PC-9 (cell line): Measurements from ENCODE around the gene E2F4. TPM values are rescaled to one million over a fixed set of nuclear protein-coding genes. Genes with fewer than 3 reads are reported as not detected.

Source experiments
- BruUV-seq: library from RNA; stranded (reverse); fragments of 400-500 nt; replicated peaks from 2 replicates; lab custom pipeline; 2021; lab: Mats Ljungman, UMichigan
- CTCF ChIA-PET: fragments of 300-600 bp; sonication (Branson Sonifier 250); formaldehyde crosslinking; loops from one replicate; lab custom pipeline; 2022; ENCODE audit warnings: antibody characterized with exemption; lab: Charles Lee
- POLR2A ChIA-PET: fragments of 300-600 bp; sonication (Branson Sonifier 250); formaldehyde crosslinking; loops from one replicate; lab custom pipeline; 2022; ENCODE audit warnings: antibody characterized with exemption; ENCODE audit not compliant: unreplicated experiment; lab: Charles Lee
- DNase-seq, 2 experiments: peaks; one replicate each; pipeline versions ENCODE4 v3.0.0 to v3.0.0-alpha.2; 2015 to 2022; ENCODE audit warnings: mixed read lengths in 1 of 2
- H2AFZ ChIP-seq: fragments of 200-600 bp; sonication (generic); 2 replicates; pipeline ENCODE4 v1.8.1; 2017; ENCODE audit warnings: antibody characterized with exemption
- H3F3A ChIP-seq: fragments of 200-600 bp; sonication (generic); 2 replicates; pipeline ENCODE4 v1.8.1; 2017; ENCODE audit warnings: antibody characterized with exemption, mild to moderate bottlenecking, low read depth; ENCODE audit not compliant: insufficient read depth
- H3K27ac ChIP-seq: fragments of 200-600 bp; sonication (generic); 2 replicates; pipeline ENCODE4 v1.6.1; 2016; ENCODE audit warnings: mixed run types
- H3K27me3 ChIP-seq: fragments of 200-600 bp; sonication (generic); 2 replicates; pipeline ENCODE4 v1.6.1; 2016; ENCODE audit warnings: low read depth, mixed run types; ENCODE audit not compliant: insufficient read depth
- H3K36me3 ChIP-seq: fragments of 200-600 bp; sonication (generic); 2 replicates; pipeline ENCODE4 v1.6.1; 2016; ENCODE audit warnings: low read depth, mixed run types
- H3K4me1 ChIP-seq: fragments of 200-600 bp; sonication (generic); replicated peaks from 2 replicates; pipeline ENCODE4 v1.6.1; 2016; ENCODE audit warnings: mixed run types; ENCODE audit not compliant: insufficient read depth
- H3K4me2 ChIP-seq: fragments of 200-600 bp; sonication (generic); 2 replicates; pipeline ENCODE4 v1.6.1; 2017; ENCODE audit warnings: mixed run types
- H3K4me3 ChIP-seq: fragments of 200-600 bp; sonication (generic); 2 replicates; pipeline ENCODE4 v1.6.1; 2016; ENCODE audit warnings: mixed run types
- H3K79me2 ChIP-seq: fragments of 200-600 bp; sonication (generic); 2 replicates; pipeline ENCODE4 v1.6.1; 2017; ENCODE audit warnings: low read depth, mixed run types
- H3K9me2 ChIP-seq: fragments of 200-600 bp; sonication (generic); 2 replicates; pipeline ENCODE4 v1.8.1; 2017; ENCODE audit warnings: mild to moderate bottlenecking; ENCODE audit not compliant: insufficient read depth
- H3K9me3 ChIP-seq: fragments of 200-600 bp; sonication (generic); 2 replicates; pipeline ENCODE4 v1.8.1; 2016; ENCODE audit warnings: low read depth; ENCODE audit not compliant: insufficient read depth
- H4K20me1 ChIP-seq: fragments of 200-600 bp; sonication (generic); 2 replicates; pipeline ENCODE4 v1.8.1; 2017; ENCODE audit not compliant: insufficient read depth
- CTCF ChIP-seq: fragments of 200-600 bp; sonication (generic); conservative IDR thresholded peaks from 2 replicates; pipeline ENCODE4 v1.6.1; 2017; ENCODE audit warnings: mixed run types, antibody characterized with exemption, mild to moderate bottlenecking, moderate library complexity
- EZH2 ChIP-seq: fragments of 200-600 bp; sonication (generic); IDR thresholded peaks from 2 replicates; pipeline ENCODE4 v1.8.0; 2017; ENCODE audit warnings: antibody characterized with exemption, low read depth
- intact Hi-C: fragments of 100-400 bp; cut with micrococcal nuclease; formaldehyde crosslinking; loops from one replicate; pipeline ENCODE4 v1.10.0; 2022; ENCODE audit not compliant: unreplicated experiment
- total RNA-seq: library from RNA; stranded (reverse); gene quantifications from 2 replicates; pipeline ENCODE4 v1.2.3, GENCODE V29; 2021

The E2F4 gene
- total RNA-seq, 1 experiment from 2014 or later = 78.4 TPM

- no peak for DNase-seq
- Histone ChIP-seq H3K9me2 (no peaks in the 10 kb centered on the region), H3F3A (peaks cover 13% of the 10 kb centered on the region; the same call in 1 of the 2 replicates), H2AFZ (no peak overlapping the region), H3K36me3 (no peaks in the 10 kb centered on the region), H3K4me1 (peaks cover 15% of the 10 kb centered on the region), H3K4me2 (no peak overlapping the region), H3K79me2 (peaks cover 16% of the 10 kb centered on the region), H4K20me1 (no peaks in the 10 kb centered on the region), H3K27me3 (no peaks in the 10 kb centered on the region), H3K27ac (no peak overlapping the region), H3K4me3 (no peak overlapping the region), H3K9me3 (no peaks in the 10 kb centered on the region)
- POLR2A ChIA-PET = interaction anchor here (0.7 kb wide), 1 partner anchor 15 kb away, joined by 3 read pairs; no protein-coding TSS in a partner anchor
- intact Hi-C loops = no loop called here
- no TSS peak for BruUV-seq
- TF ChIP-seq CTCF (no peak), EZH2 (no peak)
- CTCF ChIA-PET = no interaction called here
These were observed 32.0 kb downstream of the E2F4 start for GRCh38 chr16:67223992-67224391.

- H3K4me2 ChIP-seq = peak overlapping the region; percentile 90
- intact Hi-C loops = loop anchor here (2.0 kb wide), 1 partner anchor 20 kb away; the partner anchor contains the start of gene FHOD1
- CTCF ChIA-PET = interaction anchor here (0.6 to 1.2 kb wide), 6 partner anchors 10 to 295 kb away, joined by 3 to 5 read pairs (median 3); no protein-coding TSS in a partner anchor
- H3K27me3 ChIP-seq = no peaks in the 10 kb centered on the region
- peak overlapping the region; percentile 91 for H3K4me3 ChIP-seq
- peaks cover 16% of the 10 kb centered on the region for H3K79me2 ChIP-seq
- DNase-seq = no peak
- H3F3A ChIP-seq = peaks cover 13% of the 10 kb centered on the region; the same call in 1 of the 2 replicates
- no peaks in the 10 kb centered on the region for H3K9me2 ChIP-seq
- no peaks in the 10 kb centered on the region for H4K20me1 ChIP-seq
- peaks cover 15% of the 10 kb centered on the region for H3K4me1 ChIP-seq
- H3K9me3 ChIP-seq = no peaks in the 10 kb centered on the region
- POLR2A ChIA-PET = interaction anchor here (0.6 to 1.6 kb wide), 9 partner anchors 10 to 85 kb away, joined by 3 to 16 read pairs (median 5); partner anchors contain the start of gene FHOD1
- no peak overlapping the region for H3K27ac ChIP-seq
- H3K36me3 ChIP-seq = 0 out of 2 replicates have a peak, but pooled peaks cover 5% of the 10 kb centered on the region
- BruUV-seq = TSS peak; percentile 37
- peak overlapping the region; percentile 82 for H2AFZ ChIP-seq
- TF ChIP-seq CTCF (no peak), EZH2 (no peak)
These were observed 34.4 kb downstream of the E2F4 start for GRCh38 chr16:67226295-67226803.

GRCh38 chr16:67226804-67227566 is 35.0 kb downstream of the E2F4 start, which contains the start of gene TMEM208:
Gene TMEM208, plus strand, starts transcription at chr16:67227130. Its CDS starts 89 bp downstream, at chr16:67227219.
- TF ChIP-seq EZH2 = no peak
- TF ChIP-seq CTCF = no peak; the same call in 1 of the 2 replicates
- 0 out of 2 replicates have a peak, but pooled peaks cover 5% of the 10 kb centered on the region for H3K36me3 ChIP-seq
- no peaks in the 10 kb centered on the region for H3K9me2 ChIP-seq
- H3K4me3 ChIP-seq = peak within 1 kb of the TSS; percentile 91
- H3K4me2 ChIP-seq = peak within 1 kb of the TSS; percentile 90
- H3K9me3 ChIP-seq = no peaks in the 10 kb centered on the region
- peaks cover 16% of the 10 kb centered on the region for H3K79me2 ChIP-seq
- peak; percentile 93 to 98 for DNase-seq
- ChIA-PET POLR2A (interaction anchor here (0.6 to 1.6 kb wide), 11 partner anchors 10 to 311 kb away, joined by 3 to 16 read pairs (median 5); partner anchors contain the start of gene FHOD1), CTCF (interaction anchor here (0.6 to 1.2 kb wide), 7 partner anchors 10 to 294 kb away, joined by 3 to 5 read pairs (median 3); no protein-coding TSS in a partner anchor)
- H2AFZ ChIP-seq = peak within 1 kb of the TSS; percentile 82
- intact Hi-C loops = loop anchor here (1.0 to 2.0 kb wide), 2 partner anchors 14 to 20 kb away; partner anchors contain the start of gene FHOD1
- no peaks in the 10 kb centered on the region for H3K27me3 ChIP-seq
- H3K4me1 ChIP-seq = peaks cover 15% of the 10 kb centered on the region
- peak within 1 kb of the TSS; percentile 20; the same call in 1 of the 2 replicates for H3K27ac ChIP-seq
- H4K20me1 ChIP-seq = no peaks in the 10 kb centered on the region
- peaks cover 13% of the 10 kb centered on the region; the same call in 1 of the 2 replicates for H3F3A ChIP-seq
- BruUV-seq = no TSS peak
